Heart left ventricle (tissue), 16 donors: Measurements from ENCODE around the gene PPT2. TPM values are rescaled to one million over a fixed set of nuclear protein-coding genes. Genes with fewer than 3 reads are reported as not detected.

Source experiments
- ATAC-seq, 4 donors: fragments of 200-7000 bp; cut with Tn5 transposase; one replicate each; pipeline ENCODE4 v1.9.1; 2020 to 2022; ENCODE audit warnings: moderate library complexity in 4 of 4, mild to moderate bottlenecking in 3 of 4, moderate number of reproducible peaks in 1 of 4
- DNase-seq, 5 donors: peaks; one replicate each; pipeline ENCODE4 v3.0.0-alpha.2; 2020
- H3K27ac ChIP-seq, 12 donors: fragments of 200-600 bp; sonication (generic) in 4 of 12; one replicate each; pipeline versions ENCODE4 v1.5.0 to v1.8.0; 2016 to 2022; ENCODE audit warnings: mild to moderate bottlenecking in 2 of 12
- H3K27me3 ChIP-seq, 9 donors: fragments of 200-600 bp; sonication (generic) in 2 of 9; one replicate each; pipeline versions ENCODE4 v1.5.1 to v1.8.0; 2016 to 2022; ENCODE audit warnings: mild to moderate bottlenecking in 3 of 9
- H3K36me3 ChIP-seq, 9 donors: fragments of 200-600 bp; sonication (generic) in 2 of 9; one replicate each; pipeline versions ENCODE4 v1.5.0 to v1.8.0; 2018 to 2022; ENCODE audit warnings: mild to moderate bottlenecking in 2 of 9
- H3K4me1 ChIP-seq, 12 donors: fragments of 200-600 bp; sonication (generic) in 4 of 12; one replicate each; pipeline versions ENCODE4 v1.5.0 to v1.8.0; 2016 to 2022; ENCODE audit warnings: mild to moderate bottlenecking in 3 of 12
- H3K4me3 ChIP-seq, 12 donors: fragments of 200-600 bp; sonication (generic) in 4 of 12; one replicate each; pipeline versions ENCODE4 v1.5.0 to v1.8.0; 2017 to 2022; ENCODE audit warnings: mild to moderate bottlenecking in 9 of 12, moderate library complexity in 4 of 12
- H3K9me3 ChIP-seq, 12 donors: fragments of 200-600 bp; sonication (generic) in 4 of 12; one replicate each; pipeline versions ENCODE4 v1.5.0 to v1.8.0; 2016 to 2022; ENCODE audit warnings: mild to moderate bottlenecking in 1 of 12
- CTCF ChIP-seq, 12 donors: fragments of 200-600 bp; sonication (generic) in 4 of 12; IDR thresholded peaks; one replicate each; pipeline versions ENCODE4 v1.5.0 to v1.8.0; 2018 to 2022; ENCODE audit warnings: antibody characterized with exemption in 12 of 12, mild to moderate bottlenecking in 5 of 12
- POLR2A ChIP-seq, 2 donors: fragments of 450-650 bp; IDR thresholded peaks; one replicate each; pipeline ENCODE4 v1.6.1; 2017; ENCODE audit warnings: antibody characterized with exemption in 2 of 2, mild to moderate bottlenecking in 2 of 2, moderate library complexity in 2 of 2
- WGBS, 4 donors: extraction: QIAGEN DNeasy Blood & Tissue Kit in 2 of 4; methylation state at CpG; one replicate each; pipeline versions ENCODE4 v1.1.5 to v1.1.7; 2013 to 2018; 5-methylcytosine and 5-hydroxymethylcytosine counted together
- intact Hi-C, 10 donors: fragments of 100-400 bp; cut with DNase I; formaldehyde crosslinking; loops; one replicate each; pipeline versions ENCODE4 v1.11.1 to v1.14.2; 2022
- polyA plus RNA-seq, 2 donors: library from polyadenylated mRNA; stranded (reverse); fragments of 200-250 nt; gene quantifications; one replicate each; pipeline ENCODE4 v1.2.3, GENCODE V29; 2013
- total RNA-seq, 9 donors: library from RNA; depleted of rRNA in 2 of 9; stranded (reverse); fragments of >200 nt in 2 of 9; fragmentation: NEBNext Ultra II Directional in 3 of 9; extraction: Animal tissue kit (Norgen Biotek cat#: 25700) in 3 of 9; gene quantifications; one replicate each; pipeline versions ENCODE4 v1.1.0 to v1.2.4, GENCODE V29; 2016 to 2023
- donor health status: ischemic (EF 13 %, LVEDD 7.1; RV severe dilation, severe dysfunction).
- donor health status: healthy with polysubstance abuse.
- donor health status: DM: no; HTN: yes; CAD: no.
- donor health status: DM: no; HTN: no; CAD: no.
- donor health status: ischemic (EF 25% LVEDD 6.9; RV normal size, moderate dysfunction).
- donor health status: ischemic (EF 25% LVEDD 5.7; RV mildly dilated, moderate dysfunction).
- donor health status: healthy.
- donor health status: DM: yes; HTN: yes; CAD: no.
- donor health status: ischemic (EF 35%, LVEDD 5.7; RV mildly dilated, moderate dysfunction).
- donor health status: nonischemic (EF 11% LVEDD 7.7; RV severe dilation, severe dysfunction).
- donor health status: DM: yes; HTN: yes; CAD: no.
- donor health status: PGD.
- donor health status: ischemic (EF 29% LVEDD 5.4; RV normal size, mild dysfunction).
- donor health status: nonischemic (EF 23%, LVEDD 6.1; RV moderate dilation, normal function).

Gene PPT2
- total and polyA plus RNA-seq, 11 donors = 13.1 to 34.0 (median 21.6) TPM

GRCh38 chr6:32128751-32129296 lies 25.1 kb upstream of the PPT2 start:
- no peak for ATAC-seq
- intact Hi-C loops = loop anchor here in 4 of 10 donors (1.0 to 5.0 kb wide), 6 partner anchors 25 to 843 kb away; partner anchors contain the start of genes PPT2 (in 2 of the 4), AGPAT1 (in 1 of the 4), GPSM3 (in 1 of the 4) and PBX2 (in 1 of the 4)
- peak in 1 of 5 donors; percentile 44 for DNase-seq
- Histone ChIP-seq H3K27ac (peak overlapping the region in 9 of 12 donors; percentile 56 to 95 (median 89)), H3K36me3 (peaks cover 0 to 33% (median 29%) of the 10 kb centered on the region in 9 donors), H3K9me3 (no peaks in the 10 kb centered on the region), H3K4me3 (peak overlapping the region in 11 of 12 donors; percentile 48 to 100 (median 79)), H3K4me1 (peaks cover 11 to 38% (median 25%) of the 10 kb centered on the region in 12 donors), H3K27me3 (no peaks in the 10 kb centered on the region)
- TF ChIP-seq CTCF (IDR thresholded peaks at IDR 0.05) = no peak
- TF ChIP-seq POLR2A (IDR thresholded peaks at IDR 0.05) = no peak
- 86 to 90% (median 87%) methylated on average over 8 to 13 of the region's 13 CpGs for WGBS, 4 donors

GRCh38 chr6:32129297-32130088 lies 24.4 kb upstream of the PPT2 start:
- Histone ChIP-seq H3K4me1 (peaks cover 11 to 38% (median 25%) of the 10 kb centered on the region in 12 donors), H3K27me3 (no peaks in the 10 kb centered on the region), H3K4me3 (peak overlapping the region; percentile 48 to 100 (median 68)), H3K9me3 (no peaks in the 10 kb centered on the region), H3K36me3 (peaks cover 0 to 27% (median 22%) of the 10 kb centered on the region in 9 donors), H3K27ac (peak overlapping the region; percentile 51 to 95 (median 88))
- TF ChIP-seq CTCF (IDR thresholded peaks at IDR 0.05) (no peak), POLR2A (IDR thresholded peaks at IDR 0.05) (no peak)
- peak; percentile 9 to 60 (median 54) for ATAC-seq
- DNase-seq = peak in 1 of 5 donors; percentile 87
- whole genome bisulfite sequencing, 4 donors = 22 to 39% (median 35%) methylated on average over 16 to 22 of the region's 22 CpGs
- intact Hi-C loops = loop anchor here in 6 of 10 donors (1.0 to 5.0 kb wide), 8 partner anchors 23 to 843 kb away; partner anchors contain the start of genes AGPAT1 (in 3 of the 6), RNF5 (in 2 of the 6), GPSM3 (in 1 of the 6) and PBX2 (in 1 of the 6)

GRCh38 chr6:32131439-32131948 lies 22.4 kb upstream of the PPT2 start:
- intact Hi-C loops = loop anchor here in 3 of 10 donors (1.0 to 5.0 kb wide), 3 partner anchors 21 to 46 kb away; partner anchors contain the start of genes AGPAT1 (in 1 of the 3) and RNF5 (in 1 of the 3)
- Histone ChIP-seq H3K36me3 (peaks cover 0 to 7% (median 2%) of the 10 kb centered on the region in 9 donors), H3K27me3 (no peaks in the 10 kb centered on the region), H3K4me1 (peaks cover 11 to 32% (median 23%) of the 10 kb centered on the region in 12 donors), H3K27ac (no peak overlapping the region), H3K9me3 (no peaks in the 10 kb centered on the region), H3K4me3 (no peak overlapping the region)
- TF ChIP-seq CTCF (IDR thresholded peaks at IDR 0.05) (no peak), POLR2A (IDR thresholded peaks at IDR 0.05) (no peak)
- DNase-seq = no peak
- no peak for ATAC-seq
- WGBS, 4 donors = 84 to 88% (median 87%) methylated on average over 14 of the region's 14 CpGs
